Embryonic facial prominence (tissue), 1 donor: ENCODE measurements around the gene IL18R1.

Source experiments
- DNase-seq: peaks from one replicate; pipeline ENCODE4 v3.0.0-alpha.2; 2016; ENCODE audit errors: extremely low spot score

The IL18R1 gene

DNA sequence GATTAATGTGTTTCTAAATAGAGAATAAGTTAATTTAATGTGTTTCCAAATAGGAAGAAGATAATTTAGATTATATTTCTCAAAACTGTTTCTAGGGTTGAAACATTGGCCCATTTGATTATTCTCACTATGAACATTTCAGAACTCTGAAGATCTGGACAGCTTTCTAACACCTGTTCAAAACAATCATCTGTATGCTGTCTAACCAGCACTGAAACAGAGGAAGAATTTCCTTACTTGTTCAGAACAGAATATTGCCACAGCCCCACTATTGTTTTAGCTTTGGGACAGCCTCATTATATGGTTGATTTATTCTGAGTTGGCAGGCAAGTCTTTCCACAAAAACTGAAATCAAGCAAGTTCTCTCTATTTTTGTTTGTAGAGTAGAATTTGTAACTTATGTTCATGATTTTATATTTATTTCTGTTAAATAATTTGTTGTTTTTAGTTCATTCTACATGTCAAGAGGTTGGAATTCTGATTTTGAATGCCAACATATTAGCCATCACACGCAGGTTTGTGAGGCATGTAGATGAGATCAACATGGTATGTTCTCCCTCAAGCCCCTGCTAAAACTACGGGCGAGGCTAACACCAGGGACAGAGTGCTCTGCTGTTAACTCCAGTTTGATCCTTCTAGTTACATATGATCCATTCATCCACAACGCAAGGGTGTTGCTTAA lies 78.5 kb downstream of the IL18R1 start:
- DNase-seq: no peak

GRCh38 chr2:102434655-102435381 lies 79.2 kb downstream of the IL18R1 start:
- DNase-seq: no peak

DNA sequence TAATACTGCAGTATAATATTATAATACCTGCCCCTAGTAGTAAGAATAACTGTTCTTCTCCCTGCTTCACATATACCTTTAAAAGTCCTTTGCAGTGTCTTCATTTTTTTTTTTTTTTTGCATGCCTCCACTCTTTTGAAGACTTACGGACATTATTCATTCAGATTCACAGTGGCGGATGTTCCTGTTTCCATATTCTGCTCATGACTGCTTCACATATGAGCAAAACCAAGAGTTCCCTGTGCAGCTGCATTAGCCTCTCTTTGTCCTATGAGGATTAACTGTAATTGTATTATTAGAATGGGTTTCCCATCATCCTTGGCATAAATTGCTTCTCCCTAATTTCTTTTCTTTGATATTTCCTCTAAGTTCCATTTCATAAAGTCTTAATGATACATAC lies 80.1 kb downstream of the IL18R1 start:
- DNase-seq: no peak

DNA sequence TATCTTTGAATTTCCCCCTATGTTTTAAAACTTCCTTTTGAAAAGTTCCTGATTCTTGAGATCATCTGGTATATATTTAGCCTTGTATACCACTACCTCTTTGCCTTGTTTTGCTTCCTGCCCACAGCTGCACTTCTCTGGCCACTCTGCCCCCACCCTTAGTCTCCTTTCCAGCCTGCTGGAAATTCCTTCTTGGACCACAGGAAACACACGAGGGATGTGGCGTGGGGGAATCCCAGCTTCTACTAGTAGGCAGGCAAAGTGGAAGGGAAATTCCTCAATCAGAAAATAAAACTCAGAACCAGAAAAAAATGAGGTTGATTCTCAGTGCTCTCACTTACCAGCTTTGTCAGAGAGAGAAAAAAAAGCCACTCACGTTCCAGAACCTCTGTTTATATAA lies 80.7 kb downstream of the IL18R1 start:
- DNase-seq: no peak

DNA sequence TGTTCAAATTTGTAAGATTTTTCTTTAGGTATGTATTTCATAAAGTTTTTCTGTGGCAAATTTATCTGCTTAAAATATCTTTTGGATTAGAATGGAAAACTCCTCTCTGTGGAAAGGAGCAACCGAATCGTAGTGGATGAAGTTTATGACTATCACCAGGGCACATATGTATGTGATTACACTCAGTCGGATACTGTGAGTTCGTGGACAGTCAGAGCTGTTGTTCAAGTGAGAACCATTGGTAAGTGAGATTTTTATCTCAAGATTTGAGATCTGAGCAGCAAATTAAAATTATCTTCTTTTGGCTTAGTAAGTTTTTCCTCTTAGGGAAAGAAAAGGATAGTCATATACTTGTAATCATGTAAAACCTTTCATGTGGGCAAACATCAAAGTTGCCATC lies 81.5 kb downstream of the IL18R1 start:
- no peak for DNase-seq

GRCh38 chr2:102438111-102438510 lies 82.5 kb downstream of the IL18R1 start:
- no peak for DNase-seq

GRCh38 chr2:102438578-102438977 lies 83.0 kb downstream of the IL18R1 start:
- no peak for DNase-seq

DNA sequence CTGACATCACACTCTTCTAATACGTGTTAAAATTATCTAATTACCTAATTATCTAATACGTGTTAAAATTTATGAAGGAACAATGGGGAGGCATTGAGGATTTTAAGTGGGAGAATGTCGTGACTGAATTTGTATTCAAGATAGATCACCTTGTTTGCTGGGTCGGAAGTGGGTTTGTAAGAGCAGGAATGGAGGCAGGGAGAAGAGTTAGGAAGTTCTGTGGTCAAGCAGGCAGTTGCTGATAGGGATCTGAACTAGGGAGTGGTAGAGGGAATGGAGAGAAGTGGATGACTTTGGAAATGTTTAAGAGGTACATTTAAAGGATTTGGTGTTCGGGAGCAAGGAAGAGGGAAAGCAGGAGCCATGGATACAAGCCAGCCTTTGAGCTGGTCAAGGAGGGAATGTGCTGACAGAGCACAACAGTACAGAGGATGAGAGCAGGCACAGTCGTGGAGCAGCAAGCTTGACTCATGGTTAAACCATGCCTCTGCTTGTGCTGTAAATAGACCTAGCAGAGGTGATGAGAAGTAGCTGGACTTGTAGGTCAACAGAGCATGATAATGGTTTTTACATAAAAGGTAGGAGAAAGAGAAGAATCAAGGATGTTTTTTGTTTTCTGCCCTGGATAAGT lies 83.6 kb downstream of the IL18R1 start:
- no peak for DNase-seq

GRCh38 chr2:102442967-102443828 lies 87.6 kb downstream of the IL18R1 start:
- no peak for DNase-seq

GRCh38 chr2:102444233-102444632 lies 88.6 kb downstream of the IL18R1 start:
- no peak for DNase-seq

GRCh38 chr2:102446936-102447335 lies 91.3 kb downstream of the IL18R1 start:
- DNase-seq: no peak
